ENCODE results near the gene BTBD9. TPM values are rescaled to one million over a fixed set of nuclear protein-coding genes. Genes with fewer than 3 reads are reported as not detected.

BTBD9 gene
- total and polyA plus RNA-seq, 4 experiments from 2014 or later, result 5.2 to 40.4 (median 32.3) TPM

DNA sequence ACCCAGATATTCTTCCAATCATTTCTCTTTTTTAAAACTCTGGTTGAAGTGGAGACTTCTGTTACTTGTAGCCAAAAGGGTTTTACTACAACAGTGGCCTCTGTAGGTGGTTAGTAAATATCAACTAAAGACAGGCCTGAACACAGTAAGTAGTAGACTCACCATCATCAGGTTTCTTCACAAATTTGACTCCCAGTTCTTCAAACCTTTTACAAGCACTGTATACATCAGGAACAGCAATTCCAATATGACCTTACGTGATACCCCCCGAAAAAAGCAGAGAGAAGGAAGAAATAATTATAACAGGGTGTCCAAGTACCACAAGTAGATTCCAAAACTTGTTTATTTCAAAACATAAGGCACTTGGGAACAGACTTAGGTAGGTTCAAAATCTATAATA is 42.1 kb upstream of the BTBD9 start:
- no peaks in the 10 kb centered on the region for H3K4me1 ChIP-seq (ENCODE audit: insufficient read depth, low read length)
- no peaks in the 10 kb centered on the region for H3K27me3 ChIP-seq (ENCODE audit: insufficient read depth, low read length)
- H3K36me3 ChIP-seq (ENCODE audit: insufficient read depth, low read length), result peaks cover 5% of the 10 kb centered on the region
- DNase-seq, result no peak
- H3K9me3 ChIP-seq (ENCODE audit: control insufficient read depth in 1 of 2, low read length in 2 of 2), result no peaks in the 10 kb centered on the region
- intact Hi-C loops (cut with micrococcal nuclease), result no loop called here
- no peak overlapping the region for H3K27ac ChIP-seq (ENCODE audit: low read depth, low read length)
- Mint-ChIP-seq H3K36me3 (peaks cover 29 to 43% of the 10 kb centered on the region in 2 donors), H3K27me3 (no peaks in the 10 kb centered on the region), H3K4me1 (peaks cover 0 to 6% (median 4%) of the 10 kb centered on the region in 4 donors), H3K9me3 (no peaks in the 10 kb centered on the region), H3K4me3 (no peak overlapping the region), H3K27ac (no peak overlapping the region)
- no peak overlapping the region for H3K4me3 ChIP-seq (ENCODE audit: low read length in 2 of 2)
- ChIA-PET CTCF (ENCODE audit: partially characterized antibody) (no interaction called here), POLR2A (ENCODE audit: partially characterized antibody) (no interaction called here)

GRCh38 chr6:38679668-38680067 is 39.9 kb upstream of the BTBD9 start:
- no peak for DNase-seq
- H3K4me3 ChIP-seq (ENCODE audit: low read length in 2 of 2), result no peak overlapping the region
- ChIA-PET CTCF (ENCODE audit: partially characterized antibody) (interaction anchor here (0.7 to 0.8 kb wide), 2 partner anchors 8 to 167 kb away, joined by 3 read pairs; no protein-coding TSS in a partner anchor), POLR2A (ENCODE audit: partially characterized antibody) (no interaction called here)
- Mint-ChIP-seq H3K27me3 (no peaks in the 10 kb centered on the region), H3K36me3 (peaks cover 49 to 59% of the 10 kb centered on the region in 2 donors), H3K9me3 (peaks cover 0 to 3% (median 0%) of the 10 kb centered on the region in 8 donors), H3K27ac (no peak overlapping the region), H3K4me3 (no peak overlapping the region), H3K4me1 (peaks cover 0 to 3% (median 0%) of the 10 kb centered on the region in 4 donors)
- H3K27me3 ChIP-seq (ENCODE audit: insufficient read depth, low read length), result no peaks in the 10 kb centered on the region
- H3K27ac ChIP-seq (ENCODE audit: low read depth, low read length), result no peak overlapping the region
- peaks cover 5% of the 10 kb centered on the region for H3K36me3 ChIP-seq (ENCODE audit: insufficient read depth, low read length)
- intact Hi-C loops (cut with micrococcal nuclease), result loop anchor here (10.0 kb wide), 1 partner anchor 985 kb away; the partner anchor contains the start of gene MDGA1
- H3K4me1 ChIP-seq (ENCODE audit: insufficient read depth, low read length), result no peaks in the 10 kb centered on the region
- H3K9me3 ChIP-seq (ENCODE audit: control insufficient read depth in 1 of 2, low read length in 2 of 2), result no peaks in the 10 kb centered on the region

DNA sequence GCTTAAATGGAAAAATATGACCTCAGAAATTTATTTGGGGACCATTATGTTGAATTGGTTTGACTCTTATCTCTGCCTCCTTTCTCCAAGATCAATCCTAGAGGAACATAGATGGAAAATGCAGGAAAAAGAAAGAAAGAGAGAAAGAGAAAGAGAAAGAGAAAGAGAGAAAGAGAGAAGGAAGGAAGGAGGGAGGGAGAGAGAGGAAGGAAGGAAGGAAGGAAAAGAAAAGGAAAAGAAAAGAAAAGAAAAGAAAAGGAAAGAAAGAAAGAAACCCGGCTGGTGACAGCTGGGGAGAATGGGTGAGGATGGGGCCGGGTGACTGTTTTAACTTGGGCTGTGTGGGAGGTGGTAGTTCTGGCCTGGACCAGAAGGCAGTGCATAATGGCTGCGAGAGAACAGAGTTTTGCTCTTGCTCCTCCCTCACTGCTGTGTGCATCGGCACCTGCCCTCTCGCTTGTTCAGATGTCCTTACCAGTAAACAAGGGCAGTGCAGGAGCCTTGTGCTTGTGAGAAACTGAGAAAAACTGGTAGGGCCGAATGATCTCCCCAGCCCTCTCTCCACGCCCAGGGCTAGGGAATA is 38.5 kb upstream of the BTBD9 start:
- no peaks in the 10 kb centered on the region for H3K27me3 ChIP-seq (ENCODE audit: insufficient read depth, low read length)
- Mint-ChIP-seq H3K36me3 (peaks cover 56 to 60% of the 10 kb centered on the region in 2 donors), H3K9me3 (peaks cover 0 to 3% (median 0%) of the 10 kb centered on the region in 8 donors), H3K27me3 (no peaks in the 10 kb centered on the region), H3K4me3 (no peak overlapping the region), H3K27ac (peak overlapping the region in 4 of 7 donors; percentile 21 to 52 (median 32)), H3K4me1 (peaks cover 9 to 11% (median 10%) of the 10 kb centered on the region in 4 donors)
- ChIA-PET CTCF (ENCODE audit: partially characterized antibody) (no interaction called here), POLR2A (ENCODE audit: partially characterized antibody) (no interaction called here)
- no peak for DNase-seq
- H3K4me3 ChIP-seq (ENCODE audit: low read length in 2 of 2), result no peak overlapping the region
- intact Hi-C loops (cut with micrococcal nuclease), result loop anchor here (10.0 kb wide), 1 partner anchor 983 kb away; the partner anchor contains the start of gene MDGA1
- H3K36me3 ChIP-seq (ENCODE audit: insufficient read depth, low read length), result peaks cover 4% of the 10 kb centered on the region
- H3K27ac ChIP-seq (ENCODE audit: low read depth, low read length), result no peak overlapping the region
- peaks cover 9% of the 10 kb centered on the region for H3K4me1 ChIP-seq (ENCODE audit: insufficient read depth, low read length)
- no peaks in the 10 kb centered on the region for H3K9me3 ChIP-seq (ENCODE audit: control insufficient read depth in 1 of 2, low read length in 2 of 2)

GRCh38 chr6:38676974-38677544 is 37.3 kb upstream of the BTBD9 start:
- Histone ChIP-seq H3K36me3 (ENCODE audit: insufficient read depth, low read length) (no peaks in the 10 kb centered on the region), H3K4me1 (ENCODE audit: insufficient read depth, low read length) (peaks cover 9% of the 10 kb centered on the region), H3K4me3 (ENCODE audit: low read length in 2 of 2) (no peak overlapping the region), H3K27me3 (ENCODE audit: insufficient read depth, low read length) (no peaks in the 10 kb centered on the region), H3K9me3 (ENCODE audit: control insufficient read depth in 1 of 2, low read length in 2 of 2) (no peaks in the 10 kb centered on the region), H3K27ac (ENCODE audit: low read depth, low read length) (no peak overlapping the region)
- Mint-ChIP-seq H3K27me3 (no peaks in the 10 kb centered on the region), H3K4me1 (peaks cover 9 to 17% (median 15%) of the 10 kb centered on the region in 4 donors), H3K9me3 (peaks cover 0 to 3% (median 0%) of the 10 kb centered on the region in 8 donors), H3K36me3 (peaks cover 48 to 51% of the 10 kb centered on the region in 2 donors), H3K27ac (peak overlapping the region in 4 of 7 donors; percentile 31 to 53 (median 36)), H3K4me3 (no peak overlapping the region)
- intact Hi-C loops (cut with micrococcal nuclease), result loop anchor here (10.0 kb wide), 1 partner anchor 982 kb away; the partner anchor contains the start of gene MDGA1
- DNase-seq, result no peak
- ChIA-PET CTCF (ENCODE audit: partially characterized antibody) (no interaction called here), POLR2A (ENCODE audit: partially characterized antibody) (no interaction called here)

DNA sequence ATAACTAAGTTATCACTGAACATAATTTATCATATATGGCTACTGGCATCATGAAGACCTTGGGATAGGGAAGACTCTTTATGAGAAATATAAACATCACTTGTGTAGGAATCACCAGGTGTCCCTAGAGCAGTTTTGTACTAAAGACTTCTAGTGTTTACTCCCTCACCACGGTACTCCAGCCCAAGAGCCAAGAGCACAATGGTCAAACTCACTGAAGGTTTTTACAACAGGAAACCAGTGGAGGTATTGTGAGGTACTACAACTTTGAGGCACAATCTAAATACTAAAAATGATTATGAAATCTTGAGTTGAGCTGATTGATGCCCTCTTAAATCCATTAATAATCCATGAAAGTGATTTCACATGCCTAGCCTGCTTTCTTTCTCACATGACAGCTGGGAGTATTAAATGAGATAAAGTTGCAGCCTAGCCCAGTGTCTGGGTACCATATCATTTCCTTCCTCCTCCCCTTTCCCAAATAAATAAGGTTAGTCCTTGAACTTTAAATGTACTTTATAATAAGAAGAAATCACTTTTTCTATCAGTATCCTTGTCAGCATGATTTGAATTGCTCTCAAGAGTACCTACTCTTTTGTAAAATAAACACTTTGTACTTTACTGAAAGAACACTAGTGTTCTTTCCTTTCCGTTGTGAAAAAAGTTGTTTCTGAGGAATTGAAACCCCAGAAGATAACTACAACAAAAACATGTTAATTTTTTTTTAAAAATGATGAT is 36.7 kb upstream of the BTBD9 start:
- no peak overlapping the region for H3K4me3 ChIP-seq (ENCODE audit: low read length in 2 of 2)
- DNase-seq, result no peak
- Mint-ChIP-seq H3K27ac (peak overlapping the region in 3 of 7 donors; percentile 31 to 53 (median 31)), H3K4me1 (peaks cover 9 to 21% (median 17%) of the 10 kb centered on the region in 4 donors), H3K27me3 (no peaks in the 10 kb centered on the region), H3K4me3 (no peak overlapping the region), H3K9me3 (peaks cover 0 to 3% (median 0%) of the 10 kb centered on the region in 8 donors), H3K36me3 (peaks cover 42 to 45% of the 10 kb centered on the region in 2 donors)
- ChIA-PET POLR2A (ENCODE audit: partially characterized antibody) (no interaction called here), CTCF (ENCODE audit: partially characterized antibody) (no interaction called here)
- H3K27ac ChIP-seq (ENCODE audit: low read depth, low read length), result no peak overlapping the region
- intact Hi-C loops (cut with micrococcal nuclease), result loop anchor here (10.0 kb wide), 1 partner anchor 982 kb away; the partner anchor contains the start of gene MDGA1
- peaks cover 9% of the 10 kb centered on the region for H3K4me1 ChIP-seq (ENCODE audit: insufficient read depth, low read length)
- no peaks in the 10 kb centered on the region for H3K9me3 ChIP-seq (ENCODE audit: control insufficient read depth in 1 of 2, low read length in 2 of 2)
- no peaks in the 10 kb centered on the region for H3K27me3 ChIP-seq (ENCODE audit: insufficient read depth, low read length)
- H3K36me3 ChIP-seq (ENCODE audit: insufficient read depth, low read length), result no peaks in the 10 kb centered on the region

DNA sequence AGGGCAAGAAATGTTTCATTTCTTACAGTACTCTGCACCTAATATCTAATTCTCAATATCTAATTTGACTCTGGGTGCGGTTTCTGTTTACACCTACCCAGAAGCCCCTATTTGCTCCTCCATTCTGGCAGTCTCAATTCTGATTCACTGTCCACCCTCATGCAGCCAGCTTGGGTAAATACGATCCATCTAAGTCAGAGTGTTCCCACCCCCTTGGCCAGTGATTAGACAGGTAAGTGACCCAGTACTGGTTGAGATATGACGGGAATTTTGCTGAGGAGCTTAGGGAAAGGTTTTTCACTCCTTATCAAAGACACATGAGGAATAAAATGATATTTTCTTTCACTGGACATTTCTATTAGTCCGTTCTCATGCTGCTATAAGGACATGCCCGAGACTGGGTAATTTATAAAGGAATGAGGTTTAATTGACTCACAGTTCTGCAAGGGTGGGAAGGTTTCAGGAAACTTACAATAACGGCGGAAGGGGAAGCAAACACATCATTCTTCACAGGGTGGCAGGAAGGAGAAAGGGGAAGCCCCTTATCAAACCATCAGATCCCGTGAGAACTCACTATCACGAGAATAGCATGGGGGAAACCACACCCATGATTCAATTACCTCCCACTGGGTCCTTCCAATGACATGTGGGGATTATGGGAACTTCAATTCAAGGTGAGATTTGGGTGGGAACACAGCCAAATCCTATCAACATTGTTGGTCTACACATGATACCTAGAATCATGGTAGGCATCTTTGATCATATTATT is 33.9 kb upstream of the BTBD9 start:
- Mint-ChIP-seq H3K36me3 (peaks cover 36% of the 10 kb centered on the region in 2 donors), H3K9me3 (peaks cover 0 to 3% (median 0%) of the 10 kb centered on the region in 8 donors), H3K4me1 (peaks cover 9 to 21% (median 17%) of the 10 kb centered on the region in 4 donors), H3K27me3 (no peaks in the 10 kb centered on the region), H3K27ac (peak overlapping the region in 1 of 7 donors; percentile 29), H3K4me3 (peak overlapping the region in 2 of 8 donors; percentile 17 to 55)
- Histone ChIP-seq H3K4me3 (ENCODE audit: low read length in 2 of 2) (no peak overlapping the region), H3K27ac (ENCODE audit: low read depth, low read length) (no peak overlapping the region), H3K9me3 (ENCODE audit: control insufficient read depth in 1 of 2, low read length in 2 of 2) (no peaks in the 10 kb centered on the region), H3K27me3 (ENCODE audit: insufficient read depth, low read length) (no peaks in the 10 kb centered on the region), H3K4me1 (ENCODE audit: insufficient read depth, low read length) (peaks cover 9% of the 10 kb centered on the region), H3K36me3 (ENCODE audit: insufficient read depth, low read length) (no peaks in the 10 kb centered on the region)
- intact Hi-C loops (cut with micrococcal nuclease), result loop anchor here (5.0 to 10.0 kb wide), 3 partner anchors 176 to 1346 kb away; partner anchors contain the start of gene MDGA1
- ChIA-PET POLR2A (ENCODE audit: partially characterized antibody) (no interaction called here), CTCF (ENCODE audit: partially characterized antibody) (no interaction called here)
- DNase-seq, result peak in 2 of 5 donors; percentile 12 to 39

All from CD4-positive, alpha-beta memory T cell (primary cell).